GM12878 (cell line): ENCODE measurements around the gene KRTAP20-1. TPM values are rescaled to one million over a fixed set of nuclear protein-coding genes. Genes with fewer than 3 reads are reported as not detected.

Source experiments
- polyA plus RNA-seq, 11 experiments: library from polyadenylated mRNA; depleted of rRNA in 4 of 11; unstranded in 6 of 11; stranded (reverse) in 5 of 11; fragments of >200 nt; fragmentation: Nextera tagmentation in 4 of 11; fragmentation: Illumina TruSeq in 1 of 11; extraction: Ambion mirVana in 4 of 11; extraction: Trizol in 1 of 11; gene quantifications; 1 replicate in 1 of 11; 2 replicates in 10 of 11; pipeline versions ENCODE4 v1.2.1 to v1.2.3, GENCODE V29; 2011 to 2016; ENCODE audit warnings: inconsistent platforms in 2 of 11, missing spikeins in 2 of 11, low read depth in 1 of 11
- small RNA-seq: library from RNA; depleted of rRNA; stranded (forward); fragments of <200 nt; gene quantifications from one replicate; pipeline ENCODE3, GENCODE V24; 2014
- total RNA-seq, 4 experiments: library from RNA; depleted of rRNA in 3 of 4; stranded (reverse); fragments of >200 nt in 3 of 4; fragmentation: Illumina TruSeq in 1 of 4; extraction: Trizol in 1 of 4; gene quantifications; 2 replicates each; pipeline versions ENCODE4 v1.2.1 to v1.2.3, GENCODE V29; 2013 to 2021

The KRTAP20-1 gene
- total and polyA plus RNA-seq, 10 of the 15 experiments (the other 5 are each of a cell fraction or from before 2014, with no cell fraction given) = not detected

Small RNA genes within 50 kb of the gene (small RNA-seq; reads per million reads assigned to genes)
- not detected for gene KRTAP20-1
- gene KRTAP20-3 = not detected
- not detected for gene KRTAP20-4
- not detected for gene KRTAP22-1
- gene KRTAP22-2 = not detected

Other genes with a start within 250 kb of the KRTAP20-1 start
Only the 7 nearest of the 25 such genes appear.
- gene KRTAP22-2, start 26.0 kb upstream of the KRTAP20-1 start, total RNA-seq (2014; rRNA removed) = not detected in 2 replicates
- not detected in 2 replicates for gene KRTAP22-2, start 26.0 kb upstream of the KRTAP20-1 start, total RNA-seq (2014; rRNA removed; fragmentation: Illumina TruSeq; extraction: Trizol)
- gene KRTAP22-2, start 26.0 kb upstream of the KRTAP20-1 start, total RNA-seq (2021) = not detected in 2 replicates
- not detected in 2 replicates for gene KRTAP22-2, start 26.0 kb upstream of the KRTAP20-1 start, polyA plus RNA-seq (2011; rRNA removed)
- not detected in 2 replicates for gene KRTAP22-2, start 26.0 kb upstream of the KRTAP20-1 start, polyA plus RNA-seq (2014; fragmentation: Illumina TruSeq; extraction: Trizol)
- gene KRTAP22-2, start 26.0 kb upstream of the KRTAP20-1 start, polyA plus RNA-seq (2014; fragmentation: Nextera tagmentation; extraction: Ambion mirVana) = not detected
- gene KRTAP22-2, start 26.0 kb upstream of the KRTAP20-1 start, polyA plus RNA-seq (2014; rRNA removed) = not detected in 2 replicates
- gene KRTAP22-2, start 26.0 kb upstream of the KRTAP20-1 start, polyA plus RNA-seq (2016; fragmentation: Nextera tagmentation; extraction: Ambion mirVana) = not detected
- gene KRTAP6-3, start 24.0 kb upstream of the KRTAP20-1 start, total RNA-seq (2014; rRNA removed) = not detected in 2 replicates
- gene KRTAP6-3, start 24.0 kb upstream of the KRTAP20-1 start, total RNA-seq (2014; rRNA removed; fragmentation: Illumina TruSeq; extraction: Trizol) = not detected in 2 replicates
- gene KRTAP6-3, start 24.0 kb upstream of the KRTAP20-1 start, total RNA-seq (2021) = not detected in 2 replicates
- gene KRTAP6-3, start 24.0 kb upstream of the KRTAP20-1 start, polyA plus RNA-seq (2011; rRNA removed) = not detected in 2 replicates
- not detected in 2 replicates for gene KRTAP6-3, start 24.0 kb upstream of the KRTAP20-1 start, polyA plus RNA-seq (2014; fragmentation: Illumina TruSeq; extraction: Trizol)
- not detected for gene KRTAP6-3, start 24.0 kb upstream of the KRTAP20-1 start, polyA plus RNA-seq (2014; fragmentation: Nextera tagmentation; extraction: Ambion mirVana)
- gene KRTAP6-3, start 24.0 kb upstream of the KRTAP20-1 start, polyA plus RNA-seq (2014; rRNA removed) = not detected in 2 replicates
- gene KRTAP6-3, start 24.0 kb upstream of the KRTAP20-1 start, polyA plus RNA-seq (2016; fragmentation: Nextera tagmentation; extraction: Ambion mirVana) = not detected
- not detected in 2 replicates for gene KRTAP6-2, start 17.5 kb upstream of the KRTAP20-1 start, total RNA-seq (2014; rRNA removed)
- gene KRTAP6-2, start 17.5 kb upstream of the KRTAP20-1 start, total RNA-seq (2014; rRNA removed; fragmentation: Illumina TruSeq; extraction: Trizol) = not detected in 2 replicates
- gene KRTAP6-2, start 17.5 kb upstream of the KRTAP20-1 start, total RNA-seq (2021) = not detected in 2 replicates
- gene KRTAP6-2, start 17.5 kb upstream of the KRTAP20-1 start, polyA plus RNA-seq (2011; rRNA removed) = not detected in 2 replicates
- gene KRTAP6-2, start 17.5 kb upstream of the KRTAP20-1 start, polyA plus RNA-seq (2014; fragmentation: Illumina TruSeq; extraction: Trizol) = not detected in 2 replicates
- gene KRTAP6-2, start 17.5 kb upstream of the KRTAP20-1 start, polyA plus RNA-seq (2014; fragmentation: Nextera tagmentation; extraction: Ambion mirVana) = not detected
- not detected in 2 replicates for gene KRTAP6-2, start 17.5 kb upstream of the KRTAP20-1 start, polyA plus RNA-seq (2014; rRNA removed)
- not detected for gene KRTAP6-2, start 17.5 kb upstream of the KRTAP20-1 start, polyA plus RNA-seq (2016; fragmentation: Nextera tagmentation; extraction: Ambion mirVana)
- not detected in 2 replicates for gene KRTAP22-1, start 15.3 kb upstream of the KRTAP20-1 start, total RNA-seq (2014; rRNA removed)
- gene KRTAP22-1, start 15.3 kb upstream of the KRTAP20-1 start, total RNA-seq (2014; rRNA removed; fragmentation: Illumina TruSeq; extraction: Trizol) = not detected in 2 replicates
- gene KRTAP22-1, start 15.3 kb upstream of the KRTAP20-1 start, total RNA-seq (2021) = not detected in 2 replicates
- not detected in 2 replicates for gene KRTAP22-1, start 15.3 kb upstream of the KRTAP20-1 start, polyA plus RNA-seq (2011; rRNA removed)
- not detected in 2 replicates for gene KRTAP22-1, start 15.3 kb upstream of the KRTAP20-1 start, polyA plus RNA-seq (2014; fragmentation: Illumina TruSeq; extraction: Trizol)
- gene KRTAP22-1, start 15.3 kb upstream of the KRTAP20-1 start, polyA plus RNA-seq (2014; fragmentation: Nextera tagmentation; extraction: Ambion mirVana) = not detected
- not detected in 2 replicates for gene KRTAP22-1, start 15.3 kb upstream of the KRTAP20-1 start, polyA plus RNA-seq (2014; rRNA removed)
- gene KRTAP22-1, start 15.3 kb upstream of the KRTAP20-1 start, polyA plus RNA-seq (2016; fragmentation: Nextera tagmentation; extraction: Ambion mirVana) = not detected
- not detected in 2 replicates for gene KRTAP6-1, start 2.5 kb upstream of the KRTAP20-1 start, total RNA-seq (2014; rRNA removed)
- not detected in 2 replicates for gene KRTAP6-1, start 2.5 kb upstream of the KRTAP20-1 start, total RNA-seq (2014; rRNA removed; fragmentation: Illumina TruSeq; extraction: Trizol)
- gene KRTAP6-1, start 2.5 kb upstream of the KRTAP20-1 start, total RNA-seq (2021) = not detected in 2 replicates
- gene KRTAP6-1, start 2.5 kb upstream of the KRTAP20-1 start, polyA plus RNA-seq (2011; rRNA removed) = 0.16 and 0.35 TPM in 2 replicates
- gene KRTAP6-1, start 2.5 kb upstream of the KRTAP20-1 start, polyA plus RNA-seq (2014; fragmentation: Illumina TruSeq; extraction: Trizol) = not detected in 2 replicates
- gene KRTAP6-1, start 2.5 kb upstream of the KRTAP20-1 start, polyA plus RNA-seq (2014; fragmentation: Nextera tagmentation; extraction: Ambion mirVana) = not detected
- not detected in 2 replicates for gene KRTAP6-1, start 2.5 kb upstream of the KRTAP20-1 start, polyA plus RNA-seq (2014; rRNA removed)
- gene KRTAP6-1, start 2.5 kb upstream of the KRTAP20-1 start, polyA plus RNA-seq (2016; fragmentation: Nextera tagmentation; extraction: Ambion mirVana) = not detected
- not detected in 2 replicates for gene KRTAP20-4, start 4.2 kb downstream of the KRTAP20-1 start, total RNA-seq (2014; rRNA removed)
- gene KRTAP20-4, start 4.2 kb downstream of the KRTAP20-1 start, total RNA-seq (2014; rRNA removed; fragmentation: Illumina TruSeq; extraction: Trizol) = not detected in 2 replicates
- not detected in 2 replicates for gene KRTAP20-4, start 4.2 kb downstream of the KRTAP20-1 start, total RNA-seq (2021)
- not detected in 2 replicates for gene KRTAP20-4, start 4.2 kb downstream of the KRTAP20-1 start, polyA plus RNA-seq (2011; rRNA removed)
- not detected in 2 replicates for gene KRTAP20-4, start 4.2 kb downstream of the KRTAP20-1 start, polyA plus RNA-seq (2014; fragmentation: Illumina TruSeq; extraction: Trizol)
- gene KRTAP20-4, start 4.2 kb downstream of the KRTAP20-1 start, polyA plus RNA-seq (2014; fragmentation: Nextera tagmentation; extraction: Ambion mirVana) = not detected
- gene KRTAP20-4, start 4.2 kb downstream of the KRTAP20-1 start, polyA plus RNA-seq (2014; rRNA removed) = not detected in 2 replicates
- not detected for gene KRTAP20-4, start 4.2 kb downstream of the KRTAP20-1 start, polyA plus RNA-seq (2016; fragmentation: Nextera tagmentation; extraction: Ambion mirVana)
- gene KRTAP20-2, start 18.8 kb downstream of the KRTAP20-1 start, total RNA-seq (2014; rRNA removed) = not detected in 2 replicates
- gene KRTAP20-2, start 18.8 kb downstream of the KRTAP20-1 start, total RNA-seq (2014; rRNA removed; fragmentation: Illumina TruSeq; extraction: Trizol) = not detected in 2 replicates
- gene KRTAP20-2, start 18.8 kb downstream of the KRTAP20-1 start, total RNA-seq (2021) = not detected in 2 replicates
- not detected in 2 replicates for gene KRTAP20-2, start 18.8 kb downstream of the KRTAP20-1 start, polyA plus RNA-seq (2011; rRNA removed)
- gene KRTAP20-2, start 18.8 kb downstream of the KRTAP20-1 start, polyA plus RNA-seq (2014; fragmentation: Illumina TruSeq; extraction: Trizol) = not detected in 2 replicates
- not detected for gene KRTAP20-2, start 18.8 kb downstream of the KRTAP20-1 start, polyA plus RNA-seq (2014; fragmentation: Nextera tagmentation; extraction: Ambion mirVana)
- not detected in 2 replicates for gene KRTAP20-2, start 18.8 kb downstream of the KRTAP20-1 start, polyA plus RNA-seq (2014; rRNA removed)
- not detected for gene KRTAP20-2, start 18.8 kb downstream of the KRTAP20-1 start, polyA plus RNA-seq (2016; fragmentation: Nextera tagmentation; extraction: Ambion mirVana)